Measurements from ENCODE around the gene SOCS1. TPM values are rescaled to one million over a fixed set of nuclear protein-coding genes. Genes with fewer than 3 reads are reported as not detected.
"Not testable (repeated sequence)": the region's sequence is repeated elsewhere in the genome, so short reads cannot be mapped to it uniquely, and the experiment has no call there.

SOCS1 gene, protein sequence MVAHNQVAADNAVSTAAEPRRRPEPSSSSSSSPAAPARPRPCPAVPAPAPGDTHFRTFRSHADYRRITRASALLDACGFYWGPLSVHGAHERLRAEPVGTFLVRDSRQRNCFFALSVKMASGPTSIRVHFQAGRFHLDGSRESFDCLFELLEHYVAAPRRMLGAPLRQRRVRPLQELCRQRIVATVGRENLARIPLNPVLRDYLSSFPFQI
- 10 to 100 TPM; 30.8 to 32.9 TPM for total RNA-seq

GRCh38 chr16:11255737-11256660 is at the start of gene SOCS1:
SOCS1 (minus strand) TSS chr16:11256204; CDS start chr16:11255478, 726 bp downstream.
- Mint-ChIP-seq H3K27ac (peak within 1 kb of the TSS; percentile 97), H3K27me3 (no peaks in the 10 kb centered on the region), H3K36me3 (peaks cover 33% of the 10 kb centered on the region), H3K4me3 (peak within 1 kb of the TSS; percentile 96), H3K4me1 (peaks cover 48% of the 10 kb centered on the region), H3K9me3 (no peaks in the 10 kb centered on the region)
- DNase-seq, result peak; percentile 93

GRCh38 chr16:11303405-11304138 is 47.6 kb upstream of the SOCS1 start:
- Mint-ChIP-seq H3K4me3 (no peak overlapping the region), H3K9me3 (no peaks in the 10 kb centered on the region), H3K27me3 (no peaks in the 10 kb centered on the region), H3K36me3 (no peaks in the 10 kb centered on the region), H3K4me1 (peaks cover 13% of the 10 kb centered on the region), H3K27ac (no peak overlapping the region)
- no peak for DNase-seq

- Mint-ChIP-seq H3K27me3 (no peaks in the 10 kb centered on the region), H3K4me3 (no peak overlapping the region), H3K27ac (no peak overlapping the region), H3K36me3 (no peaks in the 10 kb centered on the region), H3K9me3 (no peaks in the 10 kb centered on the region), H3K4me1 (peaks cover 16% of the 10 kb centered on the region)
- DNase-seq, result no peak
These were observed 47.0 kb upstream of the SOCS1 start for GRCh38 chr16:11302977-11303376.

DNA sequence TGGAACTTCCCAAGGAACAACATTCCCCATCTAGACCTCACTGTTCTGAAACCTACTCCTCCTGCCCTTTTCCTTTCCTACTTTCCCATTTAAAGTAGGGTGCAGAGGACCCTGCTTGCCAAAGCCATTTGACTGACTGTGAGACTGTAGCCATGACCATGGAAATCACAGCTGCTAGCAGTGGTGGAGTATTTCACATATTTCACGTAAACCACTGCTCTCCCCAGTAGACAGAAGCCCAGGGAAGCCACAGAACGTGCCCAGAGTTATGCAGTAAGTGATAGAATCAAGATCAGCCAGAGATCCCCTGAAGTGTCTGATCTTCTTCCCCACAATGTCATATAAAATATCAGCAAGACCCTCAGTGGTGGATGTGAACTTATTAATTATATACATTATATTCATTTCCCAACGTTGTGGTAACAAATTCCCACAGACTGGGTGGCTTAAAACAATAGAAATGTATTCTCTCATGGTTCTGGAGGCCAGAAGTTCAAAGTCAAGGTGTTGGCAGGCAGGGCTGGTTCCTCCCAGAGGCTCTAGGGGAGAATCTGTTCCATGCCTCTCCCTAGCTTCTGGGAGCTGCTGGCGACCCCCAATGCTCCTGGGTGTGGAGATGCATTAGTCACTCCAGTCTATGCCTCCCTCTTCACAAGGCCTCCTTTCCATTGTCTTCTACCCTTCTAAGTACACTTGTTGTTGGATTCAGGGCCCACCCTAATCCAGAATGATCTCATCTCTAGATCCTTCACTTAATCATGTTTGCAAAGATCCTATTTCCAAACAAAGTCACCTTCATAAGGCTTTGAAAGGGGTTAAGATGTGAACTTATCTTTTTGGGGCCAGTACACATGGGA is 45.9 kb upstream of the SOCS1 start:
- no peaks in the 10 kb centered on the region for H3K27me3 Mint-ChIP-seq
- no peak overlapping the region for H3K27ac Mint-ChIP-seq
- no peaks in the 10 kb centered on the region for H3K9me3 Mint-ChIP-seq

GRCh38 chr16:11300560-11300892 is 44.5 kb upstream of the SOCS1 start:
- H3K4me3 Mint-ChIP-seq, result no peak overlapping the region
- peaks cover 34% of the 10 kb centered on the region for H3K4me1 Mint-ChIP-seq
- no peaks in the 10 kb centered on the region for H3K9me3 Mint-ChIP-seq
- DNase-seq, result no peak
- H3K36me3 Mint-ChIP-seq, result no peaks in the 10 kb centered on the region
- H3K27me3 Mint-ChIP-seq, result no peaks in the 10 kb centered on the region
- H3K27ac Mint-ChIP-seq, result no peak overlapping the region

More for the DNA sequence above, 45.9 kb upstream of the SOCS1 start:
- DNase-seq, result no peak
- Mint-ChIP-seq H3K4me3 (no peak overlapping the region), H3K36me3 (no peaks in the 10 kb centered on the region), H3K4me1 (peaks cover 26% of the 10 kb centered on the region)

- H3K9me3 Mint-ChIP-seq, result no peaks in the 10 kb centered on the region
- H3K27ac Mint-ChIP-seq, result no peak overlapping the region
- peaks cover 35% of the 10 kb centered on the region for H3K4me1 Mint-ChIP-seq
- no peaks in the 10 kb centered on the region for H3K36me3 Mint-ChIP-seq
- DNase-seq, result no peak
- no peak overlapping the region for H3K4me3 Mint-ChIP-seq
- H3K27me3 Mint-ChIP-seq, result no peaks in the 10 kb centered on the region
These were observed 44.0 kb upstream of the SOCS1 start for GRCh38 chr16:11299865-11300559.

GRCh38 chr16:11298950-11299547 is 43.0 kb upstream of the SOCS1 start:
- Mint-ChIP-seq H3K4me1 (peaks cover 37% of the 10 kb centered on the region), H3K4me3 (peak overlapping the region; percentile 29), H3K27ac (peak overlapping the region; percentile 81)
- not testable (repeated sequence) for H3K27me3 Mint-ChIP-seq, H3K9me3 Mint-ChIP-seq, DNase-seq, H3K36me3 Mint-ChIP-seq

DNA sequence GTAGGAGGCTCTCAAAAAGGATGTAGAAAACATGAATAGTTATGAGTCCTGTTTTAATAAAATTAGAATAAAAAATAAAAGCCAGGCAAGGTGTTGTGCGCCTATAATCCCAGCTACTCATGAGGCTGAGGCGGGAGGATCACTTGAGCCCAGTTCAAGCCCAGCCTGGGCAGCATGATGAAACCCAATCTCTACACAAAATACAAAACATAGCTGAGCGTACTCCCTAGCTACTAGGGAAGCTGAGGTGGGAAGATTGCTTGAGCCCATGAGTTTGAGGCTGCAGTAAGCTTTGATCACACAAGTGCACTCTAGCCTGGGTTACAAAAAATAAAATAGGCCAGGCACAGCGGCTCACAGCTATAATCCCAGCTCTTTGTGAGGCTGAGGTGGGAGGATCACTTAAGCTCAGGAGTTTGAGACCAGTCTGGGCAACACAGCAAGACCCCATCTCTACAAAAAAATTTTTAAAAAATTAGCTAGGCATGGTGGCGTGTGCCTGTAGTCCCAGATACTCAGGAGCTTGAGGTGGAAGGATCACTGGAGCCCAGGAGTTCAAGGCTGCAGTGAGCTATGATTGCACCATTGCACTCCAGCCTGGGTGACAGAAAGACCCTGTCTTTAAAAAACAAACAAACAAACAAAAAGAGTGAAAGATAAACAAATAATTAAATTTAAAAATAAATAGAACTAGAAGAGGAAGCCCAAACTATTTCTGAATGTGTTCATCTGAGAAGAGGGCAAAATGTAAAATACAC is 42.3 kb upstream of the SOCS1 start:
- H3K27me3 Mint-ChIP-seq, result peaks cover 4% of the 10 kb centered on the region
- H3K27ac Mint-ChIP-seq, result peak overlapping the region; percentile 85
- H3K4me1 Mint-ChIP-seq, result peaks cover 37% of the 10 kb centered on the region
- DNase-seq, result no peak
- no peaks in the 10 kb centered on the region for H3K9me3 Mint-ChIP-seq
- no peaks in the 10 kb centered on the region for H3K36me3 Mint-ChIP-seq
- H3K4me3 Mint-ChIP-seq, result peak overlapping the region; percentile 50

DNA sequence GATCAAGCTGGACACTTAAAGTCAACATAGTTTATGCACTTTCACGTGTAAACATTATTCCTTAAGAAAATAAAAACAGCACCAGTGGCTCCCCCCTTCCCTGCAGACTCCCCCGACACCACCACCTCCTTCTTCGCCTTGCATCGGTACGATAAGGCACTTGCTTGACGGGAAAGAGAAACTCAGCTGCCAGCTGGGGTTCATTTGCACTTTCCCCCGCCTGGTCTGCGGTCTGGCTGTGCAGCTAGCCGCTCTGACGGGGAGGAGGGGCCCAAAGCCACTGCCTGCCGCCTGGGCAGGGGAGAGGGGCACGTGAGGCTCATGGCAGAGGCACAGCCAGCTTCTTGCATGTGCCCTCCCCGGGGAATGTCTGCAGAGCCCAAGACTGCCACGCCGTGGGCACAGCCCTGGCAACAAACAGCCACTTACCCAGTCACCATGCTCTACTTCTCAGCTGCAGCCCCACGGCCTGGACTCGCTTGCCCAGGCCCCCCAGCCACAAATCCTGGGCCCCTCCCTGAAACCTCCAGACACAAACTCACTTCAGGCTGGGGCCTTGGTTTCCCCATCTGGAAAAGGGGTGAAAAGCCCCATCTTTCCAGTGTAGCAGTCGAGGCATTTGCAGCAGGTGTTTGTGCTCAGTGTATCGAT is 41.6 kb upstream of the SOCS1 start:
- H3K4me1 Mint-ChIP-seq, result peaks cover 38% of the 10 kb centered on the region
- no peaks in the 10 kb centered on the region for H3K9me3 Mint-ChIP-seq
- peak overlapping the region; percentile 50 for H3K4me3 Mint-ChIP-seq
- peak overlapping the region; percentile 85 for H3K27ac Mint-ChIP-seq
- peaks cover 11% of the 10 kb centered on the region for H3K27me3 Mint-ChIP-seq
- peak; percentile 83 for DNase-seq
- H3K36me3 Mint-ChIP-seq, result no peaks in the 10 kb centered on the region

- H3K27ac Mint-ChIP-seq, result peak overlapping the region; percentile 85
- peaks cover 38% of the 10 kb centered on the region for H3K4me1 Mint-ChIP-seq
- H3K27me3 Mint-ChIP-seq, result peaks cover 11% of the 10 kb centered on the region
- no peak for DNase-seq
- no peaks in the 10 kb centered on the region for H3K36me3 Mint-ChIP-seq
- H3K4me3 Mint-ChIP-seq, result peak overlapping the region; percentile 50
- H3K9me3 Mint-ChIP-seq, result no peaks in the 10 kb centered on the region
These were observed 40.9 kb upstream of the SOCS1 start for GRCh38 chr16:11296706-11297491.

GRCh38 chr16:11296351-11296705 is 40.3 kb upstream of the SOCS1 start:
- DNase-seq, result no peak
- Mint-ChIP-seq H3K27ac (peak overlapping the region; percentile 85), H3K36me3 (no peaks in the 10 kb centered on the region), H3K4me1 (peaks cover 38% of the 10 kb centered on the region), H3K4me3 (no peak overlapping the region), H3K9me3 (no peaks in the 10 kb centered on the region), H3K27me3 (peaks cover 11% of the 10 kb centered on the region)

DNA sequence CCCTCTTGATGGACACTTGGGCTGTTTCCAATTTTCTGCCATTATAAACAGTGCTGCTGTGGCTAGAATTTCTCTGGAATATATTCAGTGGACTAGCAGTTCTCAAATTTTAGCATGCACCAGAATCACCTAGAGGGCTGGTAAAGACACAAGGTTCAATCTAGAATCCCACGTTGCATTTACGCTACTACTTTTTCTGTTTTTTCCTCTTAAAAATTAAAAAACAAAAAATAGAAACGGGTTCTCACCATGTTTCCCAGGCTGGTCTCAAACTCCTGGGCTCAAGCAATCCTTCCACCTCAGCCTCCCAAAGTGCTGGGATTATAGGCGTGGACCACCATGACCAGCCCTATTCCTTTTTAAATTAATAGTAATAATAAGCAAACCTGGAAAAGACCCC is 39.7 kb upstream of the SOCS1 start:
- H3K36me3 Mint-ChIP-seq, result no peaks in the 10 kb centered on the region
- no peak for DNase-seq
- peaks cover 11% of the 10 kb centered on the region for H3K27me3 Mint-ChIP-seq
- peaks cover 38% of the 10 kb centered on the region for H3K4me1 Mint-ChIP-seq
- no peak overlapping the region for H3K27ac Mint-ChIP-seq
- H3K9me3 Mint-ChIP-seq, result no peaks in the 10 kb centered on the region
- no peak overlapping the region for H3K4me3 Mint-ChIP-seq

Measured in activated naive CD8-positive, alpha-beta T cell treated with anti-CD3 and anti-CD28 coated beads for 36 hours (primary cell).